Measurements from ENCODE around the gene KCNQ1.

The KCNQ1 gene

DNA sequence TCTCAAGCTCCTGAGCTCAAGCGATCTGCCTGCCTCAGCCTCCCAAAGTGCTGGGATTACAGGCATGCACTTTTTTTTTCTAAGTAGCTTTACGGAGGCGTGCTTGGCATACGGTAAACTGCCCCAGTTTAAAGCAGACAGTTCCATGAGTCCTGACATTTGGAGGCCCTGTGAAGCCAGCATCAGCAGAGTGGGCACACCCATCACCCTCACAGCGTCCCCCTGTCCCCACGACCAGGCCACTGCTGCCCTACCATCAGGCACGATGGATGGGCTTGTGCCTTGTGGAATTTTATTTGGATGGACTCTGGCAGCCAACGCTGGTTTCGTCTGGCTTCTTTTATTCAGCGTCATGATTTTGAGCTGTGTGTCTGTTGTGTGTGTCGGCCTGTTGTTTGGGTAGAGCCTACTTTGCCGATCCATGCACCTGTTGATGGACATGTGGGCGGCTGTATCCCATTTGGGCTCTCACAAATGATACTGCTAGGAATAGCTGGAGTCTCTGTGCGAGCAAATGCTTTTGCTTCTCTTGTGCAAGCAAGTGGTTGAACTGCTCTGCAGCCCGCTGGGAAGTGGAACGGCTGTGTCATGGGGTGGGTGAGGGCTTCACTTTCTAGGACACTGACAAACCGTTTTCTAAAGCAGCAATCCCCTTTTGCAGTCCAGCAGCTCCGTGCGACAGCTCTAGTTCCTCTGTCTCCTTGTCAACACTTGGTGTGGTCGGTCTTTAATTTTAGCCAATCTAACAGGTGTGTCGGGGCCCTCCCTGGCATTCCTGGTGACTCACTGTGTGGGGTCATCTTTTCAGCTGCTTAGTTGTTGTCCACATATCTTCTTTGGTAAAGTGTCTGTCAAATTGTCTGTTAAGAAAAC, 23.8 kb downstream of the KCNQ1 start:
- TF ChIP-seq GATA2 (IDR thresholded peaks at IDR 0.05; ENCODE audit: low read depth, low read length), result no peak
- TF ChIP-seq GATA3 (IDR thresholded peaks at IDR 0.05; ENCODE audit: low read depth, low read length), result no peak

DNA sequence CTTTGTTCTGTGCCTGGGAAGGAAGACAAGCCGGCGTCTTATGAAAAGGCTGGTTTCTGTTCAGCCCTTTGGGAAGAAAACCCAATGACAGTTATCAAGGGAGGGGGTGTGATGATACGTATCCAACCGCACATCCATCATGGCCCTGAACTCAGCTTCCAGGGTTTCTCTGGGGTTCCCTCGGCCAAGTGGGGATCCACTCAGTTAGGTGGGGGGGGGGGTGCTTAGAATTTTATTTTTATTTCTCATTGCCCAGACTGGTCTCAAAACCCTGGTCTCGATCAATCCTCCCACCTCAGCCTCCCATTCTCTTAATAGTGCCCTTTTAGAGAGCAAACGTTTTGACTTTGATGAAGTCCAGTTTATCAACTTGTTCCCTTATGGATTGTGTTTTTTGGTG, 25.7 kb downstream of the KCNQ1 start:
- TF ChIP-seq GATA2 (IDR thresholded peaks at IDR 0.05; ENCODE audit: low read depth, low read length) (no peak), GATA3 (IDR thresholded peaks at IDR 0.05; ENCODE audit: low read depth, low read length) (no peak)

DNA sequence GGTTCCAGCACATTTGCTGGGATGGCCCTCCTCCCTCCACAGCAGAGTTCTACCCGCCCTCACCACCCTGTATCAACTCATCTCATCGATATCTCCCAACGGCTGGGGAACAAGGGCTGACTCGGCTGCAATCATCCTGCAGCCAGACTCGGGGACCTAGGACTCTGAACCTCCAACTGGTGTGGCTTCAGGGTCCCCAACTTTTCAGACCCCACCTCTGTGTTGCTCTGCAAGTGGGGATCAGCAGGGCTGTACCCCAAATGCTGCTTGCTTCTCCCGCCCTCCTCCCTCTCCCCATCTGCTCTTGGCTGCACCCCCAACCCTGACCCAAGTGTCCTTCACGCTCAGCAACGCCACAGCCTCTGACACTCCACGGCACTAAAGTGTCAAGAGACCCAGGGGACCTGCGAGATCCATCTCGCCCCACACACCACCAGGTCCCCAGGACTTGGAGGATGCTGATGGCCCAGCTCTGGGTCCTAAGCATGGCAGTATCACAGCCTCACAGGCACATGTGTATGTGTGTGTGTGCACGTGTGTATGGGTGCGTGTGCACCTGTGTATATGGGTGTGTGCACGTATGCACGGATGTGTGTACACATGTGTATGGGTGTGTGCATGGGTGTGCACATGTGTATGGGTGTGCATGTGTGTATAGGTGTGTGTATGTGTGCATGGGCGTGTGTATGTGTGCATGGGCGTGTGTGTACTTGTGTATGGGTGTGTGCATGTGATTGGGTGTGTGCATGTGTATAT, 26.4 kb downstream of the KCNQ1 start:
- no peak for TF ChIP-seq GATA3 (IDR thresholded peaks at IDR 0.05; ENCODE audit: low read depth, low read length)
- TF ChIP-seq GATA2 (IDR thresholded peaks at IDR 0.05; ENCODE audit: low read depth, low read length), result no peak

DNA sequence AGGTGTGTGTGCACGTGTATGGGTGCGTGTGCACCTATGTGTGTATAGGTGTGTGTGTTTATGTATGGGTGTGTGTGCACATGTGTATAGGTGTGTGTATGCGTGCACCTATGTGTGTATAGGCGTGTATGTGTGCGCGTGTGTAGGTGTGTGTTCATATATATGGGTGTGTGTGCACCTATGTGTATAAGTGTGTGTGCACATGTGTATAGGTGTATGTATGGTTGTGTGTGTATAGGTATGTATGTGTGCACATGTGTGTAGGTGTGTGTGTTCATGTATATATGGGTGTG, 26.9 kb downstream of the KCNQ1 start:
- TF ChIP-seq GATA2 (IDR thresholded peaks at IDR 0.05; ENCODE audit: low read depth, low read length) (no peak), GATA3 (IDR thresholded peaks at IDR 0.05; ENCODE audit: low read depth, low read length) (no peak)

DNA sequence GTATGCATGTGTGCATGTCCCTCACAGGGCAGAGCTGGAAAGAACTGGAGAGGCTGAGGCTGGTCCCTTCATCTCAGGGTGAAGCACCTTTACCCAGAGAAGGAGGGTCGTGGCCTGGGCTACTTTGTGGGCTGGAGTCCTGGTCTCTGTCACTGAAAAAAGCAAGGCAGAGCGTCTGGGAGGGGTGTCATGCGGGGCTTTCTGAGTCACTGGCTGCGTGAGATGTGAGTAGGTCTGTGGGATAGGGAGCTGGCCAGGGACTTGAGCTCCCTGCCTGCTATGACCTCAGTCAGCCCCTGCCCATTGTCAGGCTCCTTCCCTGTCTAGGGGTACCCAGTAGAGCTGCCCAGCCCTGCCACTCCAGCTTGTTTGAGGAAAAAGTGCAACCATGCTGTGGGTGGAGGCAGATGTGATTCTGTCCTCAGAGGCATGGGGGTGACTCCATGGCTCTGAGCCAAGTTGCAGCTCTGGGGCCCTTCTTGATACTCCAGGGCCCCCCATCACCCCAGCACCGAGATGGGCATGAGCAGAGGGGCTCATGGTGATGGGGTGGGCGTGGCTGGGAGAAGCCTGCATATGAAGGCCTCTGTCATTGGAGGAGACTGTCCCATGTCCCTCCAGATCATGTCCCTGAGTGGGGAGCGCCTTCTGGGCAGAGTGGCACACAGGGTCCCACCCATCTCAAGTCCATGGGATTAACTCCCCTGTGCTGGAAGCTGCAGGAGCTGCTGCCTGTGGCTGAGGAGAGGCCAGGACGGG, 27.8 kb downstream of the KCNQ1 start:
- TF ChIP-seq GATA2 (IDR thresholded peaks at IDR 0.05; ENCODE audit: low read depth, low read length), result no peak
- TF ChIP-seq GATA3 (IDR thresholded peaks at IDR 0.05; ENCODE audit: low read depth, low read length), result no peak

DNA sequence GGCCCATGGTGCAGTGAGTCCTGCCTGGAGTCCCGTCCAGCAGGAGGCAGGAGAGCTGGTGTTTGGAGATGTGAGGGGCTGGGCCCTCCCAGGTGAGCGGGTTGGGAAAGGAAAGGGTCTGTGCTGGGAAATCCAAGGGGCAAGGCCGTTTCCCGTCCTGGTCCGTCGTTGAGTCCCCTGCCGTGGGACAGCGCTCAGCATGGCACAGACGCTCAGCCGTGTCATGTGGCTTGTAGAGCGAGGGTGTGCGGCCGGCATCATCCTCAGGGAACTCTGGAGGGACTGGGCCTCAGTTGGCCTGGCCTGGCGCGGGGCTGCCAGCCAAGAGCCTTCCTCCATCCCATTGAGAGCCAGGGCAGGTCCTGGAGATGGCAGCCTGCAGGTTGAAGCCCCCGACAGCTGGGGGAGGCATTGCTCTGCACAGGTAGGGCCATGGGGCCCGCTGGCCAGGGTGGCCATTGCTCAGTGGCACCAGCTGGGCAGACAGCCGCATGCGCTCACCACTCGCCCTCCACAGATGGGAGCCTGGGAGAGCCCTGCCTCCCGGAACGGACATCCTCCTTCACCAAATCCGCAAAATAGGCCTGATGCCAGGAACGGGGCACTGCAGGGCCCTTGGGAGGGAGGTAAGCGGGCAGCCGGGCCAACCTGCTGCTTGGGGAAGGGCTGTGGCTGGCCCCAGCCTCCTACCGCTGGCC, 28.7 kb downstream of the KCNQ1 start:
- TF ChIP-seq GATA3 (IDR thresholded peaks at IDR 0.05; ENCODE audit: low read depth, low read length) (no peak), GATA2 (IDR thresholded peaks at IDR 0.05; ENCODE audit: low read depth, low read length) (no peak)

DNA sequence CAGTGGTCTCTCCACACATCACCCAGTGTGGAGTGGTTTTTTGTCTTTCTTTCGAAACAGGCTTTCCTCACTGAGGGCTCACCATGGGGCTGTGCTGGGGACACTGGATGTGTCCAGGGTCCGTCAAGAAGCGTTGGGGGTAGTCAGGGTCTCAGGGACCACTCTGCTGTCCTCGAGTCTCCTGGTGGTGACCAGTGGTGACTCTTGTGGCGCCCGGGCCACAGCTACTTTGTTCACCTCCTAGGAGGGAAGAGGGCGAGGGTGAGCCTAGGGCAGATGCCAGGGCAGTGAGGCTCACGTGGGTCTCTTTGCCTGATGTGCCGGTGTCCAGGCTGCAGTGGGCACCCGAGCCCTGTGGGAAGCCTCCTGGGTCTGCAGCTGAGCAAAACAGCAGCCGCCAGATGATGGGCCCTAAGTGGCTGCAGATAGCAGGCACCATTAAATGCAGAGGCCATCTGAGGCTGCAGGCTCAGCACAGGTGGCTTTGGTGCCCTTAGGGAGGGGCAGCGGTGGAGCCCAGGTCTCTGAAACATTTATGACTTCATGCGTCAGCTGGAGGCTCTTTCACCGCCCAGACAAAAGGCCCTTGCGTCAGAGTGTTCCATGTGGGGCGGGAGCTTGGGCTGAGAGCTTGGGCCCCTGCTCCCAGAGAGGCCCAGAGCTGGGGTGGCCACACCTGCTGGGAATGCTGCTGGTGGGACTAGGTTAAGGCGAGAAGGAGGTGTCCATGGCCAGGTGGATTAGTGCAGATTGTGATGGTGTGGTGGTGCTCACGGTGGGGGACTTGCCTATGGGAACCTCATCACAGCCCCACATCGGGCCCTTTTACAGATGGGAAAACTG, 29.5 kb downstream of the KCNQ1 start:
- TF ChIP-seq GATA3 (IDR thresholded peaks at IDR 0.05; ENCODE audit: low read depth, low read length) (no peak), GATA2 (IDR thresholded peaks at IDR 0.05; ENCODE audit: low read depth, low read length) (no peak)

DNA sequence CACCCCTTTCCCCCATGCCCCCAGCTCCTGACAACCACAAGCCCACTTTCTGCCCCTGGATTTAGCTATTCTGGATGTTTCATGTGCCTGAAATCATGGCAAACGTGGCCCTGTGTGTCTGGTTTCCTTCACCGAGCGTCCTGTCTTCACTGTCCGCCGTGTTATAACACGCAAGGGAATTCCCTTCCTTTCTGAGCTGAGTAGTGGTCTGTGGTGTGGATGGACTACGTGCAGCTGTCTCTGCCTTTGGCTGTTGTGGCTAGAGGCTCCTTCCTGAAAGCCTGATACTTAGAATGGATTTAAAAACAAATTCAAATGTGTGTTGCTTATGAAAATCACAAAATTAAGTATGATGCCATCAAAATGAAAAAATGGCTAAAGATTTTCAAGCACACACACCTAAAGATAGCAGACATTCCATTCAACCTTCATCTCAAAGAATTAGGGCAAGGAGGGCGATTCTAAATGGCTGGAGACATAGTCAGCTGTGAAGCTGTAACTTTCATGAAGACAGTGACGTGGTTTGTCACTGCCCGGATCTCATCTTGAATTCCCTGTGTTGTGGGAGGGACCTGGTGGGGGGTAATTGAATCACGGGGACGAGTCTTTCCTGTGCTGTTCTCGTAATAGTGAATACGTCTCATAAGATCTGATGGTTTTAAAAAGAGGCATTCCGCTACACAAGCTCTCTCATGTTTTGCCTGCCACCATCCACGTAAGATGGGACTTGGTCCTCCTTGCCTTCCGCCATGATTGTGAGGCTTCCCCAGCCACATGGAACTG, 30.5 kb downstream of the KCNQ1 start:
- TF ChIP-seq GATA3 (IDR thresholded peaks at IDR 0.05; ENCODE audit: low read depth, low read length) (no peak), GATA2 (IDR thresholded peaks at IDR 0.05; ENCODE audit: low read depth, low read length) (no peak)

DNA sequence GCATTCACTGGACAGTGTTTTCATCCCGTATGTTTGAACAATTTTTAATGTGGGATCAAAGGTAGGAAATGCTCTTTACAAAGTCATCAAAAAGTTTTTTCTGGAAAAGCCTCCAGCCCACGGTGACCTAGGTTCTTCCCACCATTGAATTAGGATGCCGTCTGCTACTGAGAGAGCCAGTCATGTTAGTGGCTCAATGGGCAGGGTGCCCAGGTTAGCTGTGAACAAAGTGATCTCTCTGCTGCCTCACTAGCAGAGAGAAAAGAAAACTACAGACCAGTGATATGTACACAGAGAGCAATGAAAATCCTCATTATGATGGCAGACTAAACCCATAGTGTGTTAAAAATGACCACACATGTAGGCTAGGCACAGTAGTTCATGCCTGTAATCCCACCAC, 32.4 kb downstream of the KCNQ1 start:
- TF ChIP-seq GATA2 (IDR thresholded peaks at IDR 0.05; ENCODE audit: low read depth, low read length) (no peak), GATA3 (IDR thresholded peaks at IDR 0.05; ENCODE audit: low read depth, low read length) (no peak)

DNA sequence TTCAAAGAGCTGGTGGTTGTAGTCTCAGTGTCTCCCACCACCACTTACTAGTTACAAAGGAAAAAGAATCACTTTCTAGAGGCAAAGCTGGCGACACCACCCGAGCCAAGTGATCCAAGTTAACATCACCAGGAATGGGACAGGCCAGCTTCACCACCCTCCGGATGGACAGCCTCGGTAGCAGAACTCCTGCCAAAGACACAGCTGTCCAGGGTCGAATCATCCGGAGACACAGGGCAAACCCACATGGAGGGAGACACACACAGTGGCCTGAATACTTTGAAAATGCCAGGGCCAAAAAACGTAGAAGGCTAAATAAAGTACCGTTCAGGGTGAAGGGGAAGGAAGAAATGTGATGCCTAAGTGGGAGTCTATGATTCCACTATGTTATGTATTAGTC, 33.1 kb downstream of the KCNQ1 start:
- TF ChIP-seq GATA3 (IDR thresholded peaks at IDR 0.05; ENCODE audit: low read depth, low read length) (no peak), GATA2 (IDR thresholded peaks at IDR 0.05; ENCODE audit: low read depth, low read length) (no peak)

DNA sequence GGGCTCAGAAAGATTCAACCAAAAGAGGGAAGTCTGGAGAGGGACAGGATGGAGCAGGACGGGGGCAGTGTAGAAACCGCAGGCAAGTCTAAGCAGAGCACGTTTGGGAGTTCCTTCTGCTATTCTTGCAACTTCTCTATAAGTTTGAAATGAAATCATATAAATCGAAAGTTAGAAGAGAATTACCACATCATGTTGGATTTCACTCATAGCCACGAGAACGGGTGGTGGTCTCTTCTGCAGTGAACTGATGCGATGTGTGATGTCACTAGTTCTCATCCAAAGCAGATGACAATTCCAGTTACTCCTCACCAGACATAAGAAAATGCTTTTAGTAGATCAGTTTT, 36.0 kb downstream of the KCNQ1 start:
- no peak for TF ChIP-seq GATA3 (IDR thresholded peaks at IDR 0.05; ENCODE audit: low read depth, low read length)
- no peak for TF ChIP-seq GATA2 (IDR thresholded peaks at IDR 0.05; ENCODE audit: low read depth, low read length)

DNA sequence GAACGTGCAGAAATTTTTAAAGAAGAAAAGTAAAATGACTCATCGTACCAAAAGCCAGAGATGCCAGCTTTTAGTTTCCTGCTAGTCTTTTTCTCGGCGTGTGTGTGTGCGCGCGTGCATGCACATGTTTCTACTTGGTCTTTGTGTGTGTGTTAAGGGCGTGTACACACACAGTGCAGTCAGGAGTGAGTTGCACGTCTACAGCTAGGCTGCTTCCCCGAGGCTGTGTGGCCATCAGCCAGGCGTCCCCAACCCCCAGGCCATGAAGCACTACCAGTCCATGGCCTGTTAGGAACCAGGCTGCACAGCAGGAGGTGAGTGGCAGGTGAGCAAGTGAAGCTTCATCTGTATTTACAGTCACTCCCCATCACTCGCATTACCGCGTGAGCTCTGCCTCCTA, 36.4 kb downstream of the KCNQ1 start:
- TF ChIP-seq GATA2 (IDR thresholded peaks at IDR 0.05; ENCODE audit: low read depth, low read length) (no peak), GATA3 (IDR thresholded peaks at IDR 0.05; ENCODE audit: low read depth, low read length) (no peak)
